Caco-2 (cell line): ENCODE measurements around the gene PARD3B. TPM values are rescaled to one million over a fixed set of nuclear protein-coding genes. Genes with fewer than 3 reads are reported as not detected.
A peak's percentile ranks its signal among the peaks of the same experiment; 100 is the strongest.

ENCODE experiments used
- BruUV-seq: library from RNA; stranded (reverse); fragments of 400-500 nt; replicated peaks from 2 replicates; lab custom pipeline; 2021; lab: Mats Ljungman, UMichigan
- CTCF ChIA-PET: fragments of 300-600 bp; sonication (Branson Sonifier 250); formaldehyde crosslinking; loops from one replicate; lab custom pipeline; 2022; ENCODE audit warnings: antibody characterized with exemption; lab: Charles Lee
- POLR2A ChIA-PET: fragments of 300-600 bp; sonication (Branson Sonifier 250); formaldehyde crosslinking; loops from one replicate; lab custom pipeline; 2022; ENCODE audit warnings: antibody characterized with exemption; lab: Charles Lee
- DNase-seq, 2 experiments: peaks; one replicate each; pipeline versions ENCODE4 v3.0.0 to v3.0.0-alpha.2; 2020 to 2022
- H3K27me3 ChIP-seq: replicated peaks from 2 replicates; pipeline ENCODE4 v1.6.0; 2011; ENCODE audit warnings: low read length; ENCODE audit not compliant: control insufficient read depth, insufficient read depth
- H3K36me3 ChIP-seq: 2 replicates; pipeline ENCODE4 v1.5.1; 2011; ENCODE audit warnings: low read length; ENCODE audit not compliant: control insufficient read depth, insufficient read depth
- H3K4me1 ChIP-seq: fragments of 250-450 bp; sonication (Bioruptor Pico); 2 replicates; pipeline ENCODE4 v1.5.1; 2020; ENCODE audit warnings: mild to moderate bottlenecking
- H3K4me3 ChIP-seq: 2 replicates; pipeline ENCODE4 v1.5.1; 2011; ENCODE audit warnings: low read depth, mild to moderate bottlenecking, control low read depth, low read length
- H3K9me3 ChIP-seq: fragments of 250-450 bp; sonication (Bioruptor Pico); 2 replicates; pipeline ENCODE4 v1.5.1; 2020; ENCODE audit warnings: mild to moderate bottlenecking, moderate library complexity
- H3K27ac Mint-ChIP-seq: one replicate; pipeline ENCODE4 v1.8.0; 2022; ENCODE audit warnings: mixed read lengths; ENCODE audit not compliant: unreplicated experiment
- H3K27me3 Mint-ChIP-seq: one replicate; pipeline ENCODE4 v1.8.0; 2022; ENCODE audit warnings: mixed read lengths; ENCODE audit not compliant: insufficient read depth, unreplicated experiment
- H3K36me3 Mint-ChIP-seq: one replicate; pipeline ENCODE4 v1.8.0; 2022; ENCODE audit warnings: mild to moderate bottlenecking, mixed read lengths; ENCODE audit not compliant: insufficient read depth, unreplicated experiment
- H3K4me1 Mint-ChIP-seq: one replicate; pipeline ENCODE4 v1.8.0; 2022; ENCODE audit warnings: low read depth, mixed read lengths; ENCODE audit not compliant: unreplicated experiment
- H3K4me3 Mint-ChIP-seq: one replicate; pipeline ENCODE4 v1.8.0; 2022; ENCODE audit warnings: mild to moderate bottlenecking, moderate library complexity, mixed read lengths; ENCODE audit not compliant: unreplicated experiment
- H3K9me3 Mint-ChIP-seq: one replicate; pipeline ENCODE4 v1.8.0; 2022; ENCODE audit warnings: mixed read lengths; ENCODE audit not compliant: unreplicated experiment
- intact Hi-C: fragments of 100-400 bp; cut with micrococcal nuclease; formaldehyde crosslinking; loops from one replicate; pipeline ENCODE4 v1.10.0; 2022; ENCODE audit not compliant: unreplicated experiment
- total RNA-seq: library from RNA; stranded (reverse); gene quantifications from 2 replicates; pipeline ENCODE4 v1.2.3, GENCODE V29; 2022
- TF ChIP-seq, protein P1 (sequence below), 2 experiments: fragments of 200-600 bp in 1 of 2; IDR thresholded peaks; 1 replicate in 1 of 2; 2 replicates in 1 of 2; pipeline versions ENCODE4 v1.5.1 to v1.8.0; 2011 to 2022; ENCODE audit warnings: antibody characterized with exemption in 1 of 2, control low read depth in 1 of 2, inconsistent platforms in 1 of 2, low read depth in 1 of 2, low read length in 1 of 2, mild to moderate bottlenecking in 1 of 2, moderate library complexity in 1 of 2; ENCODE audit not compliant: insufficient read depth in 1 of 2, severe bottlenecking in 1 of 2, unreplicated experiment in 1 of 2

PARD3B gene
- total RNA-seq, 1 experiment from 2014 or later = 68.9 TPM

GRCh38 chr2:204517154-204517553 lies 28.1 kb upstream of the PARD3B start:
- DNase-seq = no peak
- Histone ChIP-seq H3K9me3 (no peaks in the 10 kb centered on the region), H3K4me1 (no peaks in the 10 kb centered on the region), H3K36me3 (no peaks in the 10 kb centered on the region), H3K4me3 (no peak overlapping the region), H3K27me3 (no peaks in the 10 kb centered on the region)
- Mint-ChIP-seq H3K27ac (no peak overlapping the region), H3K4me3 (no peak overlapping the region), H3K4me1 (no peaks in the 10 kb centered on the region), H3K9me3 (peaks cover 6% of the 10 kb centered on the region), H3K36me3 (no peaks in the 10 kb centered on the region), H3K27me3 (no peaks in the 10 kb centered on the region)
- intact Hi-C loops = no loop called here
- CTCF ChIA-PET = no interaction called here
- no TSS peak for BruUV-seq
- POLR2A ChIA-PET = no interaction called here
- TF ChIP-seq, protein P1, sequence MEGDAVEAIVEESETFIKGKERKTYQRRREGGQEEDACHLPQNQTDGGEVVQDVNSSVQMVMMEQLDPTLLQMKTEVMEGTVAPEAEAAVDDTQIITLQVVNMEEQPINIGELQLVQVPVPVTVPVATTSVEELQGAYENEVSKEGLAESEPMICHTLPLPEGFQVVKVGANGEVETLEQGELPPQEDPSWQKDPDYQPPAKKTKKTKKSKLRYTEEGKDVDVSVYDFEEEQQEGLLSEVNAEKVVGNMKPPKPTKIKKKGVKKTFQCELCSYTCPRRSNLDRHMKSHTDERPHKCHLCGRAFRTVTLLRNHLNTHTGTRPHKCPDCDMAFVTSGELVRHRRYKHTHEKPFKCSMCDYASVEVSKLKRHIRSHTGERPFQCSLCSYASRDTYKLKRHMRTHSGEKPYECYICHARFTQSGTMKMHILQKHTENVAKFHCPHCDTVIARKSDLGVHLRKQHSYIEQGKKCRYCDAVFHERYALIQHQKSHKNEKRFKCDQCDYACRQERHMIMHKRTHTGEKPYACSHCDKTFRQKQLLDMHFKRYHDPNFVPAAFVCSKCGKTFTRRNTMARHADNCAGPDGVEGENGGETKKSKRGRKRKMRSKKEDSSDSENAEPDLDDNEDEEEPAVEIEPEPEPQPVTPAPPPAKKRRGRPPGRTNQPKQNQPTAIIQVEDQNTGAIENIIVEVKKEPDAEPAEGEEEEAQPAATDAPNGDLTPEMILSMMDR (IDR thresholded peaks at IDR 0.05; ENCODE audit: insufficient read depth in 1 of 2, low read depth in 1 of 2, low read length in 1 of 2, severe bottlenecking in 1 of 2, unreplicated experiment in 1 of 2) = no peak

DNA sequence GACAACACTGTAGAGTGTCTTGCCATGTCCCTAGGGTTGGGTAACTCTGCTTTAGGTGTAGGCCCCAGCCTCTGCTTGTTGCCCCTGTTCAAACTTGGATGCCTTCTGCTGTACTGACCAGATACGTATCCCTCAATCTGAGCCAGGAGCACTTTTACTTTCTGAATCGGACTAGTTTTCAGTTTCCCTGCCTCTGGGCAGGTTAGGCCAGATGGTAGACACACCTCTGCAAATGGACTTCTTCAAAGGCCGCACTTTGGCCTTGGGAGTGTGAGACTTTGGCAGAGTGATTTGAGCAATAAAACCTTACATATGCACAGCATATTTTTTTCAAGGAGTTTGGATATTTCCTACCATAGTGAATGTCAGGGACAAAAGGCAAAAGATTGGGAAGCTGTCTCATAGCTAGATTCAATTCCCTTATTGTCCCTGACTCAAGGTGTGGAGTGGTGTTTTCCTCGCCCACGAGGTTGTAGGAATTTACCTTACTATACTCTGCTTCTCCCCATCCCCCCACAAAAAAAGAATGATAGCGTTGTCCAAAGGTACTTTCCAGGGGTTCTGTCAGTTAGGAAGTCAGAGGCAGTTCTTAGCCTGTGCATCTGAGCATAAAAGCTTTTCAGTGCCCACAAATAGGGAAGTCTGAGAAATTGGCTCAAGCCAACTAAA lies 15.3 kb upstream of the PARD3B start:
- Mint-ChIP-seq H3K27ac (peak overlapping the region; percentile 23), H3K4me3 (no peak overlapping the region), H3K36me3 (no peaks in the 10 kb centered on the region), H3K27me3 (no peaks in the 10 kb centered on the region), H3K9me3 (no peaks in the 10 kb centered on the region), H3K4me1 (peaks cover 6% of the 10 kb centered on the region)
- Histone ChIP-seq H3K36me3 (no peaks in the 10 kb centered on the region), H3K27me3 (no peaks in the 10 kb centered on the region), H3K9me3 (no peaks in the 10 kb centered on the region), H3K4me3 (no peak overlapping the region), H3K4me1 (peaks cover 19% of the 10 kb centered on the region)
- CTCF ChIA-PET = no interaction called here
- TF ChIP-seq, protein P1 (IDR thresholded peaks at IDR 0.05; ENCODE audit: insufficient read depth in 1 of 2, low read depth in 1 of 2, low read length in 1 of 2, severe bottlenecking in 1 of 2, unreplicated experiment in 1 of 2) = no peak
- POLR2A ChIA-PET = no interaction called here
- no TSS peak for BruUV-seq
- peak; percentile 32 to 64 for DNase-seq
- intact Hi-C loops = no loop called here

DNA sequence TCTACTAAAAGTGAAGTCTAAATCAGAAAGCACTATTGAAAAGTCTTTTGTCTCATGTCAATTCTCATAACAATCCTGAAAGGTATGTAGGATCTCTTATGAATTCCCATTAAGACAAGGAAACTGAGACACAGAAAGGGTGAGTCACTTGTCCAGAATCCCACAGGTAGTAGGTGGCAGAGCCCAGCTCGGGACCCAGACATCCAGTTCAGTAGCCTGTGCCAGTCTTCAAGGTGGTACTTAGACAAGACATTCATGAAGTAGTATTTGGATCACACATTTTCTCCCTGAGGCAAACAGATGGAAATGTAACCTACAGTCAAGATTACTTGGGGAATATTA lies 14.8 kb upstream of the PARD3B start:
- H3K4me1 ChIP-seq = peaks cover 19% of the 10 kb centered on the region
- Mint-ChIP-seq H3K4me1 (peaks cover 9% of the 10 kb centered on the region), H3K27me3 (no peaks in the 10 kb centered on the region), H3K27ac (peak overlapping the region; percentile 23), H3K4me3 (no peak overlapping the region), H3K9me3 (no peaks in the 10 kb centered on the region), H3K36me3 (no peaks in the 10 kb centered on the region)
- no peaks in the 10 kb centered on the region for H3K9me3 ChIP-seq
- BruUV-seq = no TSS peak
- POLR2A ChIA-PET = no interaction called here
- TF ChIP-seq, protein P1 (IDR thresholded peaks at IDR 0.05; ENCODE audit: insufficient read depth in 1 of 2, low read depth in 1 of 2, low read length in 1 of 2, severe bottlenecking in 1 of 2, unreplicated experiment in 1 of 2) = no peak
- no peaks in the 10 kb centered on the region for H3K27me3 ChIP-seq
- no peaks in the 10 kb centered on the region for H3K36me3 ChIP-seq
- DNase-seq = no peak
- H3K4me3 ChIP-seq = no peak overlapping the region
- intact Hi-C loops = no loop called here
- CTCF ChIA-PET = no interaction called here
